Ovary (tissue), 9 donors: ENCODE data around the gene STK32A. TPM values are rescaled to one million over a fixed set of nuclear protein-coding genes. Genes with fewer than 3 reads are reported as not detected.
A peak's percentile ranks its signal among the peaks of the same experiment; 100 is the strongest.

ENCODE experiments used
- DNase-seq, 5 donors: peaks; one replicate each; pipeline ENCODE4 v3.0.0-alpha.2; 2019 to 2020
- H3K27ac ChIP-seq, 2 donors: fragments of 200-600 bp; one replicate each; pipeline versions ENCODE4 v1.5.1 to v1.8.0; 2019 to 2022
- H3K27me3 ChIP-seq: fragments of 200-600 bp; one replicate; pipeline ENCODE4 v1.8.0; 2022
- H3K36me3 ChIP-seq: fragments of 200-600 bp; sonication (generic); one replicate; pipeline ENCODE4 v1.5.1; 2019
- H3K4me1 ChIP-seq: one replicate; pipeline ENCODE4 v1.8.1; 2013; ENCODE audit warnings: mild to moderate bottlenecking, moderate library complexity; ENCODE audit not compliant: insufficient read depth
- H3K4me3 ChIP-seq: fragments of 200-600 bp; sonication (generic); one replicate; pipeline ENCODE4 v1.5.1; 2017
- H3K9me3 ChIP-seq, 2 donors: fragments of 200-600 bp in 1 of 2; sonication (generic) in 1 of 2; one replicate each; pipeline versions ENCODE4 v1.5.1 to v1.8.1; 2013 to 2019; ENCODE audit warnings: mild to moderate bottlenecking in 1 of 2, moderate library complexity in 1 of 2
- CTCF ChIP-seq, 3 donors: fragments of 450-650 bp in 2 of 3; fragments of 200-600 bp in 1 of 3; IDR thresholded peaks; one replicate each; pipeline versions ENCODE4 v1.5.1 to v1.8.0; 2016 to 2022; ENCODE audit warnings: antibody characterized with exemption in 3 of 3, mild to moderate bottlenecking in 1 of 3
- EP300 ChIP-seq: sonication (generic); formaldehyde crosslinking; IDR thresholded peaks from one replicate; pipeline ENCODE4 v1.6.1; 2017; ENCODE audit warnings: antibody characterized with exemption
- POLR2A ChIP-seq: fragments of 450-650 bp; IDR thresholded peaks from one replicate; pipeline ENCODE4 v1.6.1; 2017; ENCODE audit warnings: antibody characterized with exemption, mild to moderate bottlenecking, moderate library complexity
- WGBS, 3 donors: extraction: QIAGEN DNeasy Blood & Tissue Kit in 1 of 3; methylation state at CpG; one replicate each; pipeline versions ENCODE4 v1.1.5 to v1.1.7; 2013 to 2017; 5-methylcytosine and 5-hydroxymethylcytosine counted together
- intact Hi-C, 4 donors: fragments of 100-400 bp; cut with DNase I; formaldehyde crosslinking; loops; one replicate each; pipeline versions ENCODE4 v1.11.0 to v1.15.1; 2022 to 2023
- polyA plus RNA-seq, 2 donors: library from polyadenylated mRNA; stranded (reverse); fragments of 200-250 nt in 1 of 2; fragments of 350-450 nt in 1 of 2; fragmentation: Illumina TruSeq in 1 of 2; extraction: RNeasy Lipid Tissue Mini Kit (QIAGEN cat#74804) in 1 of 2; gene quantifications; one replicate each; pipeline ENCODE4 v1.2.3, GENCODE V29; 2013 to 2014
- total RNA-seq, 7 donors: library from RNA; depleted of rRNA in 2 of 7; stranded (reverse); fragments of >200 nt in 2 of 7; fragmentation: NEBNext Ultra II Directional in 3 of 7; extraction: Animal tissue kit (Norgen Biotek cat#: 25700) in 3 of 7; gene quantifications; one replicate each; pipeline versions ENCODE4 v1.1.0 to v1.2.4, GENCODE V29; 2016 to 2023
- donor health status: DM: no; HTN: no; CAD: no; lungs with moderate emphysema.
- donor health status: DM: no; HTN: no; CAD: no.
- donor health status: Bipolar disorder and iron deficiency.
- donor health status: DM: yes; HTN: yes; CAD: no.
- donor health status: DM: no; HTN: no; CAD: no.
- donor health status: DM: yes; HTN: yes; CAD: no.

STK32A gene
- total and polyA plus RNA-seq, 9 donors, result 1.8 to 9.0 (median 6.4) TPM

DNA sequence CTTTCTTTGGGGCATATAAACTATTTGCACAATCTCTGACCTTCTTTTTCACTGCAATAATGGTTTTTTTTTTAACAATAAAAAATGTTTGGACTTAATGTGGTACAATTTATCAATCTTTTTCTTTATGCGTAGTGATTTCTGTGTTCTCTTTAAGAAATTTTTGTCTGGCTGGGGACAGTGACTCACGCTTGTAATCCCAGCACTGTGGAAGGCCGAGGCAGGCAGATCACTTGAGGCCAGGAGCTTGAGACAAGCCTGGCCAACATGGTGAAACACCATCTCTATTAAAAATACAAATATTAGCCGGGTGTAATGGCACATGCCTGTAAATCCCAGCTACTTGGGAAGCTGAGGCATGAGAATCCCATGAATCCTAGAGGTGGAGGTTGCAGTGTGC lies 72.3 kb downstream of the STK32A start:
- no peaks in the 10 kb centered on the region for H3K36me3 ChIP-seq
- TF ChIP-seq POLR2A (no peak), EP300 (no peak), CTCF (IDR thresholded peaks at IDR 0.05) (no peak)
- H3K27me3 ChIP-seq, result no peaks in the 10 kb centered on the region
- WGBS, 3 donors, result 86 to 89% (median 88%) methylated on average over 4 of the region's 4 CpGs
- no peaks in the 10 kb centered on the region for H3K9me3 ChIP-seq
- DNase-seq, result no peak
- no peak overlapping the region for H3K27ac ChIP-seq
- intact Hi-C loops, result no loop called here
- no peak overlapping the region for H3K4me3 ChIP-seq
- no peaks in the 10 kb centered on the region for H3K4me1 ChIP-seq

- intact Hi-C loops, result no loop called here
- no peaks in the 10 kb centered on the region for H3K9me3 ChIP-seq
- no peak overlapping the region for H3K4me3 ChIP-seq
- WGBS, 3 donors, result 69 to 79% (median 70%) methylated on average over 4 of the region's 4 CpGs
- no peaks in the 10 kb centered on the region for H3K27me3 ChIP-seq
- no peaks in the 10 kb centered on the region for H3K4me1 ChIP-seq
- no peak for TF ChIP-seq POLR2A
- no peak for TF ChIP-seq EP300
- TF ChIP-seq CTCF (IDR thresholded peaks at IDR 0.05), result no peak
- no peak for DNase-seq
- H3K27ac ChIP-seq, result no peak overlapping the region
- no peaks in the 10 kb centered on the region for H3K36me3 ChIP-seq
Observed at GRCh38 chr5:147309621-147310020, 74.8 kb downstream of the STK32A start.

DNA sequence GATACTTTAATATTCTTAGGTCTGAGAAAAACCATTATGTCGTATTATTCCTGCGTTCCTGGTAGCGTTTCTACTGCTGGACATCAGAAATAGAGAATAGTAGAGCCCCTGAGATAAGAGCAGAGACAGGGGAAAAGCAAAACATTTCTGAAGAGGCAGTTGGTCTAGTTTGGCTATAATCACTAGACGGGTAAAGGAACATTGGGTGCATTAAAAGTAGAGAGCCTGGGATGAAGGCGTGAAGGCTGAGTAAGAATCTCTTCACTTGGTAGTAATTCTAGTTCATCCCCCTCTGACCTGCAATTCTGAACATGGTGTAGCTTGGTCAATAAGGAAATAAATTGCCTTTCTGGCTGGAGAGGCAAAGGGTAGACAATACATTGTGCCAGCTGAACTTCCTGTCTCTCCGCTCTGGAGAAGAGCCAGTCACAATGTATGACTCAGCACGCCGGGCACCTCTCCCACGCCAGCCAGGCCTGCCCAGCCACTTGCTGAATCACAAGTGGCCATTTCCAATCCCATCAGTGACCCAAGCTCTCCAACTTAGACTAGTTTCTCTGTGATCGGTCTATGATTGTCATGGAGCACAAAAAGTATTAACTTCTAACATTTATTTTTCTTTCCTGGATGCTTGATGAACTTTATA lies 75.4 kb downstream of the STK32A start:
- Histone ChIP-seq H3K27me3 (no peaks in the 10 kb centered on the region), H3K4me1 (no peaks in the 10 kb centered on the region), H3K4me3 (no peak overlapping the region), H3K27ac (no peak overlapping the region), H3K36me3 (no peaks in the 10 kb centered on the region), H3K9me3 (no peaks in the 10 kb centered on the region)
- peak in 1 of 5 donors; percentile 16 for DNase-seq
- TF ChIP-seq POLR2A, result no peak
- TF ChIP-seq CTCF (IDR thresholded peaks at IDR 0.05), result no peak
- no peak for TF ChIP-seq EP300
- intact Hi-C loops, result no loop called here
- 77 to 81% (median 81%) methylated on average over 10 of the region's 10 CpGs for WGBS, 3 donors

DNA sequence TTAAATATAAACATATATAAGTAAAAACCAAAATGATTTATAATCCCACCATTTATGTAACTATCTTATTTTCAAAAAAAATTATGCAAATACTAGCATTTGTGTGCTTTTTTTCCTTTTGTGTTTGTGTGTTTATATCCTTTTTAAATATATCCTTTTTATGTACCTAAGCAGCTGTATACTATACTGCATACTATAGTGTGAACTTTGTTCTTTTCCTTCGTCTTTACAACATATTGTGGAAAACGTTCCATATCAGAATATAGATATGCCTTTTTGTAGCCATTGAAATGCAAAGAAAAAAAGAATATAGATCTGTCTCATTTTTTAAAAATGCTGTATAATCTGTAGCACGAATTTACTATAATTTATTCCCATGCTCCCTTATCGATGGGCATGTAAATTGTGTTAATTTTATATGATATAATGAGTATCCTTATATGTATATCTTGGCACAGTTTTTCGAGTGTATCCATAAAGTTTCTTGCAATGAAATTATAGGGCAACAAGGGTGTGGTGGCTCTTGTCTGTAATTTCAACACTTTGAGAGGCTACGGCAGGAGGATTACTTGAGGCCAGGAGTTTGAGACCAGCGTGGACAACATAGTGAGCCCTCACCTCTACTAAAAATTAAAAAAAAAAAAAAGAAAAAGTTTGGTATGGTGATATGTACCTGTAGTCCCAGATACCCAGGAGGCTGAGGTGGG lies 83.3 kb downstream of the STK32A start:
- Histone ChIP-seq H3K27ac (no peak overlapping the region), H3K27me3 (no peaks in the 10 kb centered on the region), H3K36me3 (no peaks in the 10 kb centered on the region), H3K4me1 (no peaks in the 10 kb centered on the region), H3K4me3 (no peak overlapping the region), H3K9me3 (no peaks in the 10 kb centered on the region)
- no peak for TF ChIP-seq POLR2A
- no peak for TF ChIP-seq EP300
- intact Hi-C loops, result no loop called here
- no peak for DNase-seq
- 85 to 87% (median 87%) methylated on average over 7 of the region's 7 CpGs for WGBS, 3 donors

- H3K4me1 ChIP-seq, result no peaks in the 10 kb centered on the region
- no peak for TF ChIP-seq EP300
- TF ChIP-seq CTCF (IDR thresholded peaks at IDR 0.05), result no peak
- no peak for TF ChIP-seq POLR2A
- no peak overlapping the region for H3K4me3 ChIP-seq
- no peaks in the 10 kb centered on the region for H3K9me3 ChIP-seq
- H3K27ac ChIP-seq, result no peak overlapping the region
- no peaks in the 10 kb centered on the region for H3K36me3 ChIP-seq
- no peak for DNase-seq
- intact Hi-C loops, result no loop called here
- no peaks in the 10 kb centered on the region for H3K27me3 ChIP-seq
- WGBS, 3 donors, result 70 to 82% (median 78%) methylated on average over 1 of the region's 1 CpG
Observed at GRCh38 chr5:147321569-147321968, 86.7 kb downstream of the STK32A start.
